Measurements from ENCODE around the gene OAF. TPM values are rescaled to one million over a fixed set of nuclear protein-coding genes. Genes with fewer than 3 reads are reported as not detected.

The OAF gene
- total RNA-seq, 1 donor from 2014 or later: 13.6 TPM

- peaks cover 20 to 44% (median 35%) of the 10 kb centered on the region in 3 donors for H3K27me3 ChIP-seq (ENCODE audit: control insufficient read depth in 3 of 3, insufficient read depth in 3 of 3, low read length in 3 of 3)
- no peak overlapping the region for H3K4me3 ChIP-seq (ENCODE audit: low read length in 3 of 3)
- H3K9me3 ChIP-seq (ENCODE audit: control insufficient read depth in 3 of 3, low read length in 3 of 3): no peaks in the 10 kb centered on the region
- no peak overlapping the region for H3K9ac ChIP-seq (ENCODE audit: low read depth in 1 of 3, low read length in 3 of 3)
- no peak overlapping the region for H3K27ac ChIP-seq (ENCODE audit: low read depth, low read length)
- peaks cover 0 to 8% (median 0%) of the 10 kb centered on the region in 3 donors for H3K4me1 ChIP-seq (ENCODE audit: control insufficient read depth in 3 of 3, insufficient read depth in 3 of 3, low read length in 3 of 3)
- H3K36me3 ChIP-seq (ENCODE audit: control insufficient read depth in 3 of 3, insufficient read depth in 3 of 3, low read length in 3 of 3): no peaks in the 10 kb centered on the region
Measured at GRCh38 chr11:120259988-120260565, 49.2 kb downstream of the OAF start.

DNA sequence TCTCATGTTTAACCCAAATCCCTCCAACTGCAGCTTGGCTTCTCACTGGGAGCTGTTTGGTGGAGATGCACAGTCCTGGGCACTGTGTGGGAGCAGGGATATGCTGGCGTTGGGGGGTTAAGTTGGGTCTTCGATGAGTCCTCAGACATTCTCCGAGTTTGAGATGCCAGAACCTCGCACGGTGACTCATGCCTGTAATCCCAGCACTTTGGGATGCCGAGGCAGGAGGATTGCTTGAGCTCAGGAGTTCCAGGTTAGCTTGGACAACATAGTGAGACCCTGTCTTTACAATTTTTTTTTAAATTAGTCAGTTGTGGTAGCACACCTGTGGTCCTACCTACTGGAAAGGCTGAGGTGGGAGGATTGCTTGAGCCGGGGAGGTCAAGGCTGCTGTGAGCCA lies 49.8 kb downstream of the OAF start:
- Histone ChIP-seq H3K27ac (ENCODE audit: low read depth, low read length) (no peak overlapping the region), H3K9ac (ENCODE audit: low read depth in 1 of 3, low read length in 3 of 3) (no peak overlapping the region), H3K27me3 (ENCODE audit: control insufficient read depth in 3 of 3, insufficient read depth in 3 of 3, low read length in 3 of 3) (peaks cover 15 to 38% (median 32%) of the 10 kb centered on the region in 3 donors), H3K9me3 (ENCODE audit: control insufficient read depth in 3 of 3, low read length in 3 of 3) (no peaks in the 10 kb centered on the region), H3K4me3 (ENCODE audit: low read length in 3 of 3) (no peak overlapping the region), H3K36me3 (ENCODE audit: control insufficient read depth in 3 of 3, insufficient read depth in 3 of 3, low read length in 3 of 3) (no peaks in the 10 kb centered on the region), H3K4me1 (ENCODE audit: control insufficient read depth in 3 of 3, insufficient read depth in 3 of 3, low read length in 3 of 3) (peaks cover 0 to 6% (median 0%) of the 10 kb centered on the region in 3 donors)

DNA sequence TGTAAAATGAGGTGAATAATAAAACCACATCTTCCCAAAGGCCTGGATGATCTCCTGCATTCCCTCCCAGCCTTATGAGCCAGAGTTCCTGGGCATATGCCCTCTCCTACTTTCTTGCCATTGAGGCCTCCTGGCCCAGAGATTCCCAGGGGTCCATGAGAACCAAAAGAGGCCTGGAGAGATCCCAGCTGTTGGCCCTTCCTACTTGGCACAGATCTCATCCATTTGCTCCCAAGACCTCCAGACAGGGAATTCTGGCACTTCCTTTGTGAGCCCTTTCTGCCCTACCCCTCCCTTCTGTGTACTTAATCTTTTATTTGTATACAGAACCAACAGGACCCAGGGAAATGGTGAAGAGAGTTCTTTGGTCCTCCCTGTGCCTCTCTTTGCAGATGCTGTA lies 50.5 kb downstream of the OAF start:
- no peaks in the 10 kb centered on the region for H3K9me3 ChIP-seq (ENCODE audit: control insufficient read depth in 3 of 3, low read length in 3 of 3)
- H3K4me3 ChIP-seq (ENCODE audit: low read length in 3 of 3): no peak overlapping the region
- peaks cover 14 to 35% (median 29%) of the 10 kb centered on the region in 3 donors for H3K27me3 ChIP-seq (ENCODE audit: control insufficient read depth in 3 of 3, insufficient read depth in 3 of 3, low read length in 3 of 3)
- H3K9ac ChIP-seq (ENCODE audit: low read depth in 1 of 3, low read length in 3 of 3): no peak overlapping the region
- H3K4me1 ChIP-seq (ENCODE audit: control insufficient read depth in 3 of 3, insufficient read depth in 3 of 3, low read length in 3 of 3): peaks cover 0 to 1% (median 0%) of the 10 kb centered on the region in 3 donors
- no peaks in the 10 kb centered on the region for H3K36me3 ChIP-seq (ENCODE audit: control insufficient read depth in 3 of 3, insufficient read depth in 3 of 3, low read length in 3 of 3)
- H3K27ac ChIP-seq (ENCODE audit: low read depth, low read length): no peak overlapping the region

- Histone ChIP-seq H3K9ac (ENCODE audit: low read depth in 1 of 3, low read length in 3 of 3) (no peak overlapping the region), H3K4me1 (ENCODE audit: control insufficient read depth in 3 of 3, insufficient read depth in 3 of 3, low read length in 3 of 3) (no peaks in the 10 kb centered on the region), H3K9me3 (ENCODE audit: control insufficient read depth in 3 of 3, low read length in 3 of 3) (no peaks in the 10 kb centered on the region)
Measured at GRCh38 chr11:120261931-120262330, 51.1 kb downstream of the OAF start.

DNA sequence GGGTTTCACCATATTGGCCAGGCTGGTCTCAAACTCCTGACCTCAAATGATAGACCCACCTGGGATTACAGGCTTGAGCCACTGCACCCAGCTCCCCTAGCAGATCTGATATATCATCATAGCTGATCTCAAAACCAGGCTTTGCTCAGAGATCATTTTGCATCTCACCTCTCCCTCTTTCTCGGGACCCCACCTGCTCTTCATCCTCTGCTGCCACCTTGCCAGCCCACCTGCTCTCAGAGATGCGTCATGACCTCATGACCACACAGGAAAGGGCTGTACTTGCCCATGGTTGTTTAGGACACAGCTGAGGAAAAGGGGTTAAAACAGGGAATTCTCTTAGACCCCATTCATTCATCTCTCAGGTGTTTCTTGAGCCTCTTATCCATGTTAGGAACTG lies 56.5 kb downstream of the OAF start:
- peaks cover 4 to 22% (median 21%) of the 10 kb centered on the region in 3 donors for H3K27me3 ChIP-seq (ENCODE audit: control insufficient read depth in 3 of 3, insufficient read depth in 3 of 3, low read length in 3 of 3)
- no peaks in the 10 kb centered on the region for H3K36me3 ChIP-seq (ENCODE audit: control insufficient read depth in 3 of 3, insufficient read depth in 3 of 3, low read length in 3 of 3)
- H3K9me3 ChIP-seq (ENCODE audit: control insufficient read depth in 3 of 3, low read length in 3 of 3): no peaks in the 10 kb centered on the region
- no peak overlapping the region for H3K27ac ChIP-seq (ENCODE audit: low read depth, low read length)
- no peak overlapping the region for H3K9ac ChIP-seq (ENCODE audit: low read depth in 1 of 3, low read length in 3 of 3)
- H3K4me1 ChIP-seq (ENCODE audit: control insufficient read depth in 3 of 3, insufficient read depth in 3 of 3, low read length in 3 of 3): no peaks in the 10 kb centered on the region
- H3K4me3 ChIP-seq (ENCODE audit: low read length in 3 of 3): no peak overlapping the region

More at GRCh38 chr11:120261931-120262330, 51.1 kb downstream of the OAF start:
- Histone ChIP-seq H3K27me3 (ENCODE audit: control insufficient read depth in 3 of 3, insufficient read depth in 3 of 3, low read length in 3 of 3) (peaks cover 14 to 29% (median 28%) of the 10 kb centered on the region in 3 donors), H3K36me3 (ENCODE audit: control insufficient read depth in 3 of 3, insufficient read depth in 3 of 3, low read length in 3 of 3) (no peaks in the 10 kb centered on the region), H3K4me3 (ENCODE audit: low read length in 3 of 3) (no peak overlapping the region), H3K27ac (ENCODE audit: low read depth, low read length) (no peak overlapping the region)

GRCh38 chr11:120268686-120269085 lies 57.9 kb downstream of the OAF start:
- H3K9ac ChIP-seq (ENCODE audit: low read depth in 1 of 3, low read length in 3 of 3): no peak overlapping the region
- H3K27me3 ChIP-seq (ENCODE audit: control insufficient read depth in 3 of 3, insufficient read depth in 3 of 3, low read length in 3 of 3): peaks cover 4 to 22% (median 21%) of the 10 kb centered on the region in 3 donors
- H3K4me1 ChIP-seq (ENCODE audit: control insufficient read depth in 3 of 3, insufficient read depth in 3 of 3, low read length in 3 of 3): no peaks in the 10 kb centered on the region
- no peaks in the 10 kb centered on the region for H3K9me3 ChIP-seq (ENCODE audit: control insufficient read depth in 3 of 3, low read length in 3 of 3)
- no peak overlapping the region for H3K4me3 ChIP-seq (ENCODE audit: low read length in 3 of 3)
- no peaks in the 10 kb centered on the region for H3K36me3 ChIP-seq (ENCODE audit: control insufficient read depth in 3 of 3, insufficient read depth in 3 of 3, low read length in 3 of 3)
- no peak overlapping the region for H3K27ac ChIP-seq (ENCODE audit: low read depth, low read length)

GRCh38 chr11:120270386-120270785 lies 59.6 kb downstream of the OAF start:
- Histone ChIP-seq H3K4me3 (ENCODE audit: low read length in 3 of 3) (no peak overlapping the region), H3K27me3 (ENCODE audit: control insufficient read depth in 3 of 3, insufficient read depth in 3 of 3, low read length in 3 of 3) (peaks cover 4 to 22% (median 21%) of the 10 kb centered on the region in 3 donors), H3K27ac (ENCODE audit: low read depth, low read length) (no peak overlapping the region), H3K4me1 (ENCODE audit: control insufficient read depth in 3 of 3, insufficient read depth in 3 of 3, low read length in 3 of 3) (no peaks in the 10 kb centered on the region), H3K9ac (ENCODE audit: low read depth in 1 of 3, low read length in 3 of 3) (no peak overlapping the region), H3K9me3 (ENCODE audit: control insufficient read depth in 3 of 3, low read length in 3 of 3) (no peaks in the 10 kb centered on the region), H3K36me3 (ENCODE audit: control insufficient read depth in 3 of 3, insufficient read depth in 3 of 3, low read length in 3 of 3) (no peaks in the 10 kb centered on the region)

DNA sequence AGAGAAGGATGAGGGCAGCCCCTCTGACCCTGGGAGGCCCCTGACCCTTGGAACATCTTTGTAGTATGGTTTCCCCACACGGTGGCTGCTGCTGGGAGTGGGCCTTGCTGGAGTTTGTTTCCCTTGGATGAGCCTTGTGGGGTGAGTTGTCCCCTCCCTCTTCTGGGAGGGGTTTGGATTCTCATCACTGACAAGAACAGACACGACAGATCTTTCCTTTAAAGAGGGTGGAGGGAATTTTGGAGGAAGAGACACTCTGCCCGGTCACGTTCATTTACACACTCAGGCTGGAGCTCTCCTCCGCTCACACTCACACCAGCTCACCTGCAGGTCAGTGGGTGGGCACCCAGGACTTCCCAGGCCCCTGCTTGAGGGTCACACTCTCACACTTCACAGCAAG lies 60.8 kb downstream of the OAF start:
- Histone ChIP-seq H3K9ac (ENCODE audit: low read depth in 1 of 3, low read length in 3 of 3) (no peak overlapping the region), H3K36me3 (ENCODE audit: control insufficient read depth in 3 of 3, insufficient read depth in 3 of 3, low read length in 3 of 3) (no peaks in the 10 kb centered on the region), H3K27ac (ENCODE audit: low read depth, low read length) (no peak overlapping the region), H3K27me3 (ENCODE audit: control insufficient read depth in 3 of 3, insufficient read depth in 3 of 3, low read length in 3 of 3) (peaks cover 0 to 21% (median 14%) of the 10 kb centered on the region in 3 donors), H3K4me3 (ENCODE audit: low read length in 3 of 3) (no peak overlapping the region), H3K9me3 (ENCODE audit: control insufficient read depth in 3 of 3, low read length in 3 of 3) (no peaks in the 10 kb centered on the region), H3K4me1 (ENCODE audit: control insufficient read depth in 3 of 3, insufficient read depth in 3 of 3, low read length in 3 of 3) (no peaks in the 10 kb centered on the region)

DNA sequence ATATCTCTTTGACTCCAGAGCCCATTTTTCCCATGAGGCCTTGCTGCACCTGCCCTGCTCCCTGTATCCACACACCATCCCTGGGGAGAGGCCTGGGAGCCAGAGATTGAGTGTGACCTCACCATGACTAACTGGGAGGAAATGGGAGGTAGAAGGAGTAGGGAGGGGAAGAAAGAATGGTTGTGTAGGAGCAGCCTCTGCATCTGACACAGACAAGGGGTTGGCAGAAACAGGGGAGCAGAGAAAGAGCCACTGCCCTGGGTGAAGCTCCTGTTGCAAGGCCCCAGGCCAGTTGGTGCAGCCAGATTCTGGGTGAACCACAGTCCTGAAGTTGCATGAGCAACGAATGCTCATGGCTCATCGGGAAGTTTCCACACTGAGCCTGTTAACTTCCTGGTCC lies 61.5 kb downstream of the OAF start:
- Histone ChIP-seq H3K9me3 (ENCODE audit: control insufficient read depth in 3 of 3, low read length in 3 of 3) (no peaks in the 10 kb centered on the region), H3K36me3 (ENCODE audit: control insufficient read depth in 3 of 3, insufficient read depth in 3 of 3, low read length in 3 of 3) (no peaks in the 10 kb centered on the region), H3K4me1 (ENCODE audit: control insufficient read depth in 3 of 3, insufficient read depth in 3 of 3, low read length in 3 of 3) (no peaks in the 10 kb centered on the region), H3K9ac (ENCODE audit: low read depth in 1 of 3, low read length in 3 of 3) (no peak overlapping the region), H3K27me3 (ENCODE audit: control insufficient read depth in 3 of 3, insufficient read depth in 3 of 3, low read length in 3 of 3) (peaks cover 0 to 20% (median 13%) of the 10 kb centered on the region in 3 donors), H3K4me3 (ENCODE audit: low read length in 3 of 3) (no peak overlapping the region), H3K27ac (ENCODE audit: low read depth, low read length) (no peak overlapping the region)

- H3K4me3 ChIP-seq (ENCODE audit: low read length in 3 of 3): no peak overlapping the region
- H3K27ac ChIP-seq (ENCODE audit: low read depth, low read length): no peak overlapping the region
- H3K4me1 ChIP-seq (ENCODE audit: control insufficient read depth in 3 of 3, insufficient read depth in 3 of 3, low read length in 3 of 3): no peaks in the 10 kb centered on the region
- H3K36me3 ChIP-seq (ENCODE audit: control insufficient read depth in 3 of 3, insufficient read depth in 3 of 3, low read length in 3 of 3): no peaks in the 10 kb centered on the region
- no peak overlapping the region for H3K9ac ChIP-seq (ENCODE audit: low read depth in 1 of 3, low read length in 3 of 3)
- H3K27me3 ChIP-seq (ENCODE audit: control insufficient read depth in 3 of 3, insufficient read depth in 3 of 3, low read length in 3 of 3): peaks cover 0 to 15% (median 9%) of the 10 kb centered on the region in 3 donors
- no peaks in the 10 kb centered on the region for H3K9me3 ChIP-seq (ENCODE audit: control insufficient read depth in 3 of 3, low read length in 3 of 3)
Measured at GRCh38 chr11:120273432-120273831, 62.6 kb downstream of the OAF start.
